ACC112 (cell line): ENCODE data around the gene DNAJB9.
"Not testable (repeated sequence)": the region's sequence is repeated elsewhere in the genome, so short reads cannot be mapped to it uniquely, and the experiment has no call there.

Experiments
- H2AFZ ChIP-seq: fragments of 200-600 bp; sonication (generic); one replicate; pipeline ENCODE4 v1.6.0; 2017; ENCODE audit warnings: antibody characterized with exemption, low read length; ENCODE audit not compliant: unreplicated experiment
- H3K27ac ChIP-seq: fragments of 200-600 bp; sonication (generic); 2 replicates; pipeline ENCODE4 v1.5.1; 2014; ENCODE audit warnings: low read depth, mild to moderate bottlenecking, antibody characterized with exemption, low read length, moderate library complexity
- H3K27me3 ChIP-seq: fragments of 200-600 bp; sonication (generic); 2 replicates; pipeline ENCODE4 v1.6.1; 2014; ENCODE audit warnings: mild to moderate bottlenecking, antibody characterized with exemption, low read length, moderate library complexity, mixed read lengths; ENCODE audit not compliant: insufficient read depth
- H3K36me3 ChIP-seq: fragments of 200-600 bp; sonication (generic); 2 replicates; pipeline ENCODE4 v1.6.1; 2016; ENCODE audit warnings: mild to moderate bottlenecking, antibody characterized with exemption, low read length, moderate library complexity, mixed read lengths; ENCODE audit not compliant: insufficient read depth
- H3K4me1 ChIP-seq: fragments of 200-600 bp; sonication (generic); one replicate; pipeline ENCODE4 v1.6.1; 2016; ENCODE audit warnings: low read length, mixed read lengths; ENCODE audit not compliant: insufficient read depth, unreplicated experiment, control insufficient read depth
- H3K4me3 ChIP-seq: fragments of 200-600 bp; sonication (generic); 2 replicates; pipeline ENCODE4 v1.5.1; 2014; ENCODE audit warnings: mild to moderate bottlenecking, low read depth, low read length
- H3K79me2 ChIP-seq: fragments of 200-600 bp; sonication (generic); one replicate; pipeline ENCODE4 v1.6.0; 2016; ENCODE audit warnings: low read length; ENCODE audit not compliant: control insufficient read depth, unreplicated experiment, insufficient read depth

DNAJB9 gene

DNA sequence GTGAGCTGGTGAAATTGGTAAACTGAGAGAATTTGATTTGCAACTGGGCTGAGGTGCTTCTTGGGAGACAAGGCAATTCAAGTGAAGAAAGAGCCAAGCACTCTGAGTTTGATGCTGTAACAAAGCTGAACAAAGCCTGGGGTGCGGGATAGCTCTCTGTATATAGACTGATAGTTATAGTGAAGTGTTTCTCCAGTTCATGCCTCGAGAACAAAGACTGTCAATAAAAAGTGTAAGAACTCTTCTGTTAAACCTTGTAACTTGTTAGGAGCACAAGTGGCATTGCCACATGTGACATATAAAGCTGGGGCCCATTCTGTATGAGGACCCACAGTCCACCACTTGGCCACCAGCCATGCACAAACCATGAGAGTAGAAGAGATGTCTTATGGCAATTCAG lies 32.4 kb upstream of the DNAJB9 start:
- Histone ChIP-seq H2AFZ (no peak overlapping the region), H3K36me3 (no peaks in the 10 kb centered on the region), H3K79me2 (no peaks in the 10 kb centered on the region), H3K27ac (no peak overlapping the region), H3K4me3 (no peak overlapping the region), H3K27me3 (no peaks in the 10 kb centered on the region), H3K4me1 (no peaks in the 10 kb centered on the region)

GRCh38 chr7:108538236-108538635 lies 31.4 kb upstream of the DNAJB9 start:
- H2AFZ ChIP-seq, H3K4me1 ChIP-seq, H3K4me3 ChIP-seq, H3K79me2 ChIP-seq, H3K27ac ChIP-seq, H3K27me3 ChIP-seq, H3K36me3 ChIP-seq: not testable (repeated sequence)

DNA sequence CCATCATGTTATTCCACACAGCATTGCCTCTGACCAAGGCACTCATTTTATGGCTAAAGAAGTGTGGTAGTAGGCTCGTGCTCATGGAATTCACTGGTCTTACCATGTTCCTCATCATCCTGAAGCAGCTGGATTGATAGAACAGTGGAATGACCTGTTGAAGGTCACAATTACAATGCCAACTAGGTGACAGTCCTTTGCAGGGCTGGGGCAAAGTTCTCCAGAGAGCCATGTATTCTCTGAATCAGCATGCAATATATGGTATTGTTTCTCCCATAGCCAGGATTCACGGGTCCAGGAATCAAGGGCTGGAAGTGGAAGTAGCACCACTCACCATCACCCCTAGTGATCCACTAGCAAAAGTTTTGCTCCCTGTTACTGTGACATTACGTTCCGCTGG lies 31.0 kb upstream of the DNAJB9 start:
- not testable (repeated sequence) for H3K4me3 ChIP-seq, H2AFZ ChIP-seq, H3K36me3 ChIP-seq, H3K27me3 ChIP-seq, H3K4me1 ChIP-seq, H3K27ac ChIP-seq, H3K79me2 ChIP-seq

DNA sequence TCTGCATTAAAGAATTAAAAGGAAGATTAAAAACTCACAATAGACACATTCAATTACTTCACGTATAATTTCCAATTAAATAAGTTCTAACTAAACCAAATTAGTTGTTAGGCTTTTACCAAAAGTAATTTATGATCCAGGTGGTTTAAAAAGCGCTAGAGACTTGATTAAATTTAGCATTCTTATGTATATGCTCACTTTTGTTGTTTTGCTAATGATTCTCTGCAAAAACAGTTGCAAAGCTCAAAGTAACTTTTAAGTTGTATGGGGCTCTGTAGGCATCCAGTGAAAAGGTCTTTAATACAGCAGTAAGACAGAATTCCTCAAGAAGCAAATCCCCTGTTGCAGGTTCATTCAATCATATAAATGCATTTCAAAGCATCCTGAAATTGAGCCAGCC lies 28.2 kb upstream of the DNAJB9 start:
- H2AFZ ChIP-seq: no peak overlapping the region
- H3K36me3 ChIP-seq: no peaks in the 10 kb centered on the region
- no peaks in the 10 kb centered on the region for H3K79me2 ChIP-seq
- no peaks in the 10 kb centered on the region for H3K4me1 ChIP-seq
- H3K27ac ChIP-seq: no peak overlapping the region
- H3K27me3 ChIP-seq: no peaks in the 10 kb centered on the region
- no peak overlapping the region for H3K4me3 ChIP-seq

DNA sequence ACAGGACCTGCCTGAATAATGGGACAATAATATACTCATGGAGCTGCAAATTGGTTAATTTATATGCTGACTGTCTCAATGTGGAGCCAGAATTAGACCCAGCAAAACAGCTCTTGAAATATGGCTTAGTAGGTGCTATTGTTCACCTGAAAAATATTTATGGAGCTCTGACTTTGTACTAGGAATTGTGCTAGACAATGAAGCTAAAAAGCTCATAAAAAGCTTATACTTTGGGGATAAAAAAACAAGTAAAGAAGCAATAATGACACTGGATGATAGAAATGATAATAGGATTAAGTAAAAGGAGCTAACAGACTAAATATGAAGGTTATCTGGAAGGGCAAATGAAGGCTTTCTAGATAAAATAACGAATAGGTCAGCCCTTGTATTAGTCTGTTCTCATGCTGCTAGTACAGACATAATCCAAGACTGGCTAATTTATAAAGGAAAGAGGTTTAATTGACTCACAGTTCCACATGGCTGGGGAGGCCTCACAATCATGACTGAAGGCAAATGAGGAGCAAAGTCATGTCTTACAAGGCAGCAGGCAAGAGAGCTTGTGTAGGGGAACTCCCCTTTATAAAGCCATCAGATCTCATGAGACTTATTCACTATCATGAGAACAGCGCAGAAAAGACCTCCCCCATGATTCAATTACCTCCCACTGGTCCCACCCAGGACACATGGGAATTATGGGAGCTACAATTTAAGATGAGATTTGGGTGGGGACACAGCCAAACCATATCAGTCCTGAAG lies 21.4 kb upstream of the DNAJB9 start:
- not testable (repeated sequence) for H3K36me3 ChIP-seq, H2AFZ ChIP-seq, H3K79me2 ChIP-seq, H3K4me3 ChIP-seq, H3K4me1 ChIP-seq, H3K27ac ChIP-seq, H3K27me3 ChIP-seq

GRCh38 chr7:108556665-108557064 lies 13.0 kb upstream of the DNAJB9 start:
- not testable (repeated sequence) for H3K4me3 ChIP-seq, H3K79me2 ChIP-seq, H3K27ac ChIP-seq, H2AFZ ChIP-seq, H3K36me3 ChIP-seq, H3K4me1 ChIP-seq, H3K27me3 ChIP-seq

DNA sequence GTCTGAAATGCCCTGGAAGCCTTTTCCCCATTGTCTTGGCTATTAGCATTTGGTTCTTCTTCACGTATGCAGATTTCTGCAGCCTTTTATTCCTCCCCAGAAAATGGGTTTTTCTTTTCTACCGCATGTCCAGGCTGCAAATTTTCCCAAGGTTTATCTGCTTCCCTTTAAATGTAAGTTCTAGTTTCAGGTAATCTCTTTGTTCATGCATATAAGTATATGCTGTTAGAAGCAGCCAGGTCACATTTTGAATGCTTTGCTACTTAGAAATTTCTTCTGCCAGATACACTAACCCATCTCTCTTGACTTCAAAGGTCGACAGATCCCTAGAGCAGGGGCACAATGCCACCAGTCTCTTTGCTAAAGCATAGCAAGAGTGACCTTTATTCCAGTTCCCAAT lies 12.5 kb upstream of the DNAJB9 start:
- no peak overlapping the region for H3K27ac ChIP-seq
- H3K4me3 ChIP-seq: no peak overlapping the region
- no peaks in the 10 kb centered on the region for H3K27me3 ChIP-seq
- H3K79me2 ChIP-seq: no peaks in the 10 kb centered on the region
- H3K36me3 ChIP-seq: 0 out of 2 replicates have a peak, but pooled peaks cover 5% of the 10 kb centered on the region
- H2AFZ ChIP-seq: no peak overlapping the region
- H3K4me1 ChIP-seq: no peaks in the 10 kb centered on the region

GRCh38 chr7:108557617-108558016 lies 12.1 kb upstream of the DNAJB9 start:
- no peaks in the 10 kb centered on the region for H3K4me1 ChIP-seq
- H3K4me3 ChIP-seq: no peak overlapping the region
- H3K79me2 ChIP-seq: no peaks in the 10 kb centered on the region
- H3K36me3 ChIP-seq: 0 out of 2 replicates have a peak, but pooled peaks cover 5% of the 10 kb centered on the region
- H3K27me3 ChIP-seq: no peaks in the 10 kb centered on the region
- H2AFZ ChIP-seq: no peak overlapping the region
- no peak overlapping the region for H3K27ac ChIP-seq

DNA sequence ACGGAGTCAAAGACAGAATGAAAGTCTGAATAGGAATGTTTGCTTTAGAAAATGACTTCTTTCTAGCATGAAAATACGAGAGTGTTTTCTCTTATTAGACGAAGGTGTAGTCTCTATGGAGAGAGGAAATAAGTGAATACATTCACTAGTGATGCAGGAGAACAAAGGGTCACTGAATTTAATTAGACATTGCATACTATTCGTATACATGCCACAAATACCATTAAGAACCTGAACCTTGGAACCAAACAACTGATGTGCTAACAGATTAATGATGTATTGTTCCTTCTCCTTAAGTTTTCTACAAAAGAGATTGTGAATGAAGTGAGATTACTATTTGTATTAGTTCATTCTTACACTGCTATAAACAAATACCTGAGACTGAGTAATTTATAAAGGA lies 10.4 kb upstream of the DNAJB9 start:
- H3K4me3 ChIP-seq: no peak overlapping the region
- no peak overlapping the region for H2AFZ ChIP-seq
- no peaks in the 10 kb centered on the region for H3K79me2 ChIP-seq
- no peaks in the 10 kb centered on the region for H3K4me1 ChIP-seq
- no peak overlapping the region for H3K27ac ChIP-seq
- H3K27me3 ChIP-seq: no peaks in the 10 kb centered on the region
- peaks cover 5% of the 10 kb centered on the region; the same call in 1 of the 2 replicates for H3K36me3 ChIP-seq

- no peak overlapping the region for H2AFZ ChIP-seq
- no peak overlapping the region for H3K27ac ChIP-seq
- H3K79me2 ChIP-seq: peaks cover 5% of the 10 kb centered on the region
- H3K36me3 ChIP-seq: peaks cover 5% of the 10 kb centered on the region; the same call in 1 of the 2 replicates
- no peaks in the 10 kb centered on the region for H3K27me3 ChIP-seq
- no peak overlapping the region for H3K4me3 ChIP-seq
- H3K4me1 ChIP-seq: no peaks in the 10 kb centered on the region
Observed at GRCh38 chr7:108561047-108561619, 8.5 kb upstream of the DNAJB9 start.

GRCh38 chr7:108565987-108566386 lies 3.7 kb upstream of the DNAJB9 start:
- Histone ChIP-seq H3K4me3 (no peak overlapping the region), H2AFZ (no peak overlapping the region), H3K4me1 (peaks cover 23% of the 10 kb centered on the region), H3K27me3 (no peaks in the 10 kb centered on the region), H3K36me3 (no peaks in the 10 kb centered on the region; the same call in 1 of the 2 replicates), H3K79me2 (peaks cover 36% of the 10 kb centered on the region), H3K27ac (no peak overlapping the region)
